ENCODE data around the gene AMFR.

DNA sequence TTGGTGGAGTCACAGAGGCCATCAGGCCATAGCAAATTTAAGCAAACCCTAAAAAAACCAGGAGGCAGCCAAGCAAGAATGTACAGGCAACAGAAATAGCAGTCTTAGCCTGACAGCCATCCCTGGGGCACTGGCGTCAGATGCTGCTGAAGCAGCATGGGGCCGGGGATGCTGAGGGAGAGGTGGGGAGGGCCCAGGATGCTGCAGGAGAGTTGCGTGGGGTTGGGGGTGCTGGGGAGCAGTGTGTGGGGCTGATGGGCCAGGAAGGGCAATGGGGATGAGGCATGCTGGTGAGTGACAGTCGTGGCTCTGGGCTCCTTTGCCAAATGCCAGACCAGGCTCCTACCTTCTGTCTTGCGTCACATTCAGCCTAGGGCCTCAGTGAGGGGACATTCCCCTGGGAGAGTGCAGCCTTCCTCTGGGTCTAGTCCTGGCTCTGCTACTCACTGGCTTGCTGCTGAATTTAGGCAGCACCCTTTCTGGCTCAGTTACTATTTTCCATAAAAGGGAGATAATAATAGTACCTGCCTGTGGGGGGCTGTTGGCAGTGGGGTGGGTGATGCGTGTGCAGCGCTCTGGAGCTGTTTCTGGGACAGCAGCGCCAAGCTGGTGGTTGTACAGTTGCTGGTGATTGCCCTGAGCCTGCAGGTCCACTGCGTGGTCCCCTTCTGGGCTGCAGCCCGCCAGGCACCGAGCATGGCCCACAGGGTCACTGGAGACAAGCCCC lies 88.1 kb downstream of the AMFR start:
- no peak for TF ChIP-seq POLR2AphosphoS5 (IDR thresholded peaks at IDR 0.05; ENCODE audit: low read depth, low read length)
- TF ChIP-seq, protein P1, sequence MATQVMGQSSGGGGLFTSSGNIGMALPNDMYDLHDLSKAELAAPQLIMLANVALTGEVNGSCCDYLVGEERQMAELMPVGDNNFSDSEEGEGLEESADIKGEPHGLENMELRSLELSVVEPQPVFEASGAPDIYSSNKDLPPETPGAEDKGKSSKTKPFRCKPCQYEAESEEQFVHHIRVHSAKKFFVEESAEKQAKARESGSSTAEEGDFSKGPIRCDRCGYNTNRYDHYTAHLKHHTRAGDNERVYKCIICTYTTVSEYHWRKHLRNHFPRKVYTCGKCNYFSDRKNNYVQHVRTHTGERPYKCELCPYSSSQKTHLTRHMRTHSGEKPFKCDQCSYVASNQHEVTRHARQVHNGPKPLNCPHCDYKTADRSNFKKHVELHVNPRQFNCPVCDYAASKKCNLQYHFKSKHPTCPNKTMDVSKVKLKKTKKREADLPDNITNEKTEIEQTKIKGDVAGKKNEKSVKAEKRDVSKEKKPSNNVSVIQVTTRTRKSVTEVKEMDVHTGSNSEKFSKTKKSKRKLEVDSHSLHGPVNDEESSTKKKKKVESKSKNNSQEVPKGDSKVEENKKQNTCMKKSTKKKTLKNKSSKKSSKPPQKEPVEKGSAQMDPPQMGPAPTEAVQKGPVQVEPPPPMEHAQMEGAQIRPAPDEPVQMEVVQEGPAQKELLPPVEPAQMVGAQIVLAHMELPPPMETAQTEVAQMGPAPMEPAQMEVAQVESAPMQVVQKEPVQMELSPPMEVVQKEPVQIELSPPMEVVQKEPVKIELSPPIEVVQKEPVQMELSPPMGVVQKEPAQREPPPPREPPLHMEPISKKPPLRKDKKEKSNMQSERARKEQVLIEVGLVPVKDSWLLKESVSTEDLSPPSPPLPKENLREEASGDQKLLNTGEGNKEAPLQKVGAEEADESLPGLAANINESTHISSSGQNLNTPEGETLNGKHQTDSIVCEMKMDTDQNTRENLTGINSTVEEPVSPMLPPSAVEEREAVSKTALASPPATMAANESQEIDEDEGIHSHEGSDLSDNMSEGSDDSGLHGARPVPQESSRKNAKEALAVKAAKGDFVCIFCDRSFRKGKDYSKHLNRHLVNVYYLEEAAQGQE (IDR thresholded peaks at IDR 0.05; ENCODE audit: insufficient read depth in 1 of 2, low read depth in 2 of 2, low read length in 2 of 2) = no peak
- TF ChIP-seq TAF1 (IDR thresholded peaks at IDR 0.05; ENCODE audit: borderline replicate concordance, insufficient read depth, low read length) = no peak
- TF ChIP-seq SIN3A (IDR thresholded peaks at IDR 0.05; ENCODE audit: borderline replicate concordance, insufficient read depth, low read length) = no peak
- no peak for TF ChIP-seq FOXP2 (optimal IDR thresholded peaks at IDR 0.05; ENCODE audit: borderline replicate concordance, extremely low read depth, extremely low read length, insufficient read depth)
